HL-60 (cell line): ENCODE measurements around the gene SORCS2.

Experiments
- GABPA ChIP-seq: IDR thresholded peaks from 2 replicates; pipeline ENCODE4 v1.6.1; 2012; ENCODE audit warnings: low read depth
- POLR2AphosphoS5 ChIP-seq: IDR thresholded peaks from 2 replicates; pipeline ENCODE4 v1.6.1; 2012; ENCODE audit warnings: low read depth
- TF ChIP-seq, protein P1 (sequence below): IDR thresholded peaks from one replicate; pipeline ENCODE4 v1.5.1; 2011; ENCODE audit warnings: low read length, control low read depth, inconsistent platforms; ENCODE audit not compliant: insufficient read depth
- TF ChIP-seq, protein P2 (sequence below): IDR thresholded peaks from 2 replicates; pipeline ENCODE4 v1.6.1; 2012; ENCODE audit warnings: low read depth; ENCODE audit not compliant: insufficient replicate concordance

GRCh38 chr4:7533267-7533666, 340.9 kb downstream of the SORCS2 start:
- TF ChIP-seq, protein P1, sequence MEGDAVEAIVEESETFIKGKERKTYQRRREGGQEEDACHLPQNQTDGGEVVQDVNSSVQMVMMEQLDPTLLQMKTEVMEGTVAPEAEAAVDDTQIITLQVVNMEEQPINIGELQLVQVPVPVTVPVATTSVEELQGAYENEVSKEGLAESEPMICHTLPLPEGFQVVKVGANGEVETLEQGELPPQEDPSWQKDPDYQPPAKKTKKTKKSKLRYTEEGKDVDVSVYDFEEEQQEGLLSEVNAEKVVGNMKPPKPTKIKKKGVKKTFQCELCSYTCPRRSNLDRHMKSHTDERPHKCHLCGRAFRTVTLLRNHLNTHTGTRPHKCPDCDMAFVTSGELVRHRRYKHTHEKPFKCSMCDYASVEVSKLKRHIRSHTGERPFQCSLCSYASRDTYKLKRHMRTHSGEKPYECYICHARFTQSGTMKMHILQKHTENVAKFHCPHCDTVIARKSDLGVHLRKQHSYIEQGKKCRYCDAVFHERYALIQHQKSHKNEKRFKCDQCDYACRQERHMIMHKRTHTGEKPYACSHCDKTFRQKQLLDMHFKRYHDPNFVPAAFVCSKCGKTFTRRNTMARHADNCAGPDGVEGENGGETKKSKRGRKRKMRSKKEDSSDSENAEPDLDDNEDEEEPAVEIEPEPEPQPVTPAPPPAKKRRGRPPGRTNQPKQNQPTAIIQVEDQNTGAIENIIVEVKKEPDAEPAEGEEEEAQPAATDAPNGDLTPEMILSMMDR: no peak
- TF ChIP-seq, protein P2, sequence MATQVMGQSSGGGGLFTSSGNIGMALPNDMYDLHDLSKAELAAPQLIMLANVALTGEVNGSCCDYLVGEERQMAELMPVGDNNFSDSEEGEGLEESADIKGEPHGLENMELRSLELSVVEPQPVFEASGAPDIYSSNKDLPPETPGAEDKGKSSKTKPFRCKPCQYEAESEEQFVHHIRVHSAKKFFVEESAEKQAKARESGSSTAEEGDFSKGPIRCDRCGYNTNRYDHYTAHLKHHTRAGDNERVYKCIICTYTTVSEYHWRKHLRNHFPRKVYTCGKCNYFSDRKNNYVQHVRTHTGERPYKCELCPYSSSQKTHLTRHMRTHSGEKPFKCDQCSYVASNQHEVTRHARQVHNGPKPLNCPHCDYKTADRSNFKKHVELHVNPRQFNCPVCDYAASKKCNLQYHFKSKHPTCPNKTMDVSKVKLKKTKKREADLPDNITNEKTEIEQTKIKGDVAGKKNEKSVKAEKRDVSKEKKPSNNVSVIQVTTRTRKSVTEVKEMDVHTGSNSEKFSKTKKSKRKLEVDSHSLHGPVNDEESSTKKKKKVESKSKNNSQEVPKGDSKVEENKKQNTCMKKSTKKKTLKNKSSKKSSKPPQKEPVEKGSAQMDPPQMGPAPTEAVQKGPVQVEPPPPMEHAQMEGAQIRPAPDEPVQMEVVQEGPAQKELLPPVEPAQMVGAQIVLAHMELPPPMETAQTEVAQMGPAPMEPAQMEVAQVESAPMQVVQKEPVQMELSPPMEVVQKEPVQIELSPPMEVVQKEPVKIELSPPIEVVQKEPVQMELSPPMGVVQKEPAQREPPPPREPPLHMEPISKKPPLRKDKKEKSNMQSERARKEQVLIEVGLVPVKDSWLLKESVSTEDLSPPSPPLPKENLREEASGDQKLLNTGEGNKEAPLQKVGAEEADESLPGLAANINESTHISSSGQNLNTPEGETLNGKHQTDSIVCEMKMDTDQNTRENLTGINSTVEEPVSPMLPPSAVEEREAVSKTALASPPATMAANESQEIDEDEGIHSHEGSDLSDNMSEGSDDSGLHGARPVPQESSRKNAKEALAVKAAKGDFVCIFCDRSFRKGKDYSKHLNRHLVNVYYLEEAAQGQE: no peak
- TF ChIP-seq POLR2AphosphoS5: no peak
- TF ChIP-seq GABPA: no peak
